ENCODE data around the gene TAGAP.

Gene TAGAP

GRCh38 chr6:159064477-159064876 is 19.7 kb upstream of the TAGAP start:
- no peak overlapping the region for H3K27ac ChIP-seq
- DNase-seq (ENCODE audit: low spot score) = no peak
- ChIA-PET POLR2A (ENCODE audit: low non-redundant PET) (no interaction called here), CTCF (interaction anchor here (0.6 to 0.7 kb wide), 2 partner anchors 440 to 1960 kb away, joined by 3 to 4 read pairs; no protein-coding TSS in a partner anchor)
- no peak for TF ChIP-seq CTCF (conservative IDR thresholded peaks at IDR 0.05; ENCODE audit: low read depth)

DNA sequence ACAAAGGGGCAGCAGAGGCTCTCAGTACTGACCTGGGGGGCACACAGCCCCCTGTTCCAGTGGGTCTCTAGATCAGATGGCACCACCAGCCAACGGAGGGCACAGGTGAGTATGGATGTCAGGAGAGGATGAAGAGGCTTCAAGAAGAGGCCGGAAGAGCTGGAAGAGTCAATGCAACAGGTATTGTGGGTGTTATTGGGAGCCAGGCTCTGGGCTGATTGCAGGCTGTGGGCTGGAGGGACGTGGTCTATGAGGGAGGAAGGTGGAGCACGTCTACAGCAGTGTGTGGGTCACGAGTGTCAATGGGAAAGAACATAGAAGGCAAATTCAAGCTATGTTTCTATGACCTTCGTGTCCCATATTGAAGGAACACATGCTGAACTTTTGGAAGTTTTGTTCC is 18.8 kb upstream of the TAGAP start:
- TF ChIP-seq CTCF (conservative IDR thresholded peaks at IDR 0.05; ENCODE audit: low read depth) = no peak
- no peak overlapping the region for H3K27ac ChIP-seq
- DNase-seq (ENCODE audit: low spot score) = no peak
- CTCF ChIA-PET = interaction anchor here (1.2 kb wide), 1 partner anchor 21 kb away, joined by 4 read pairs; no protein-coding TSS in a partner anchor
- POLR2A ChIA-PET (ENCODE audit: low non-redundant PET) = no interaction called here

- no peak overlapping the region for H3K27ac ChIP-seq
- ChIA-PET CTCF (interaction anchor here (1.2 kb wide), 1 partner anchor 21 kb away, joined by 4 read pairs; no protein-coding TSS in a partner anchor), POLR2A (ENCODE audit: low non-redundant PET) (no interaction called here)
- no peak for DNase-seq (ENCODE audit: low spot score)
- TF ChIP-seq CTCF (conservative IDR thresholded peaks at IDR 0.05; ENCODE audit: low read depth) = no peak
Observed at GRCh38 chr6:159062976-159063375, 18.2 kb upstream of the TAGAP start.

DNA sequence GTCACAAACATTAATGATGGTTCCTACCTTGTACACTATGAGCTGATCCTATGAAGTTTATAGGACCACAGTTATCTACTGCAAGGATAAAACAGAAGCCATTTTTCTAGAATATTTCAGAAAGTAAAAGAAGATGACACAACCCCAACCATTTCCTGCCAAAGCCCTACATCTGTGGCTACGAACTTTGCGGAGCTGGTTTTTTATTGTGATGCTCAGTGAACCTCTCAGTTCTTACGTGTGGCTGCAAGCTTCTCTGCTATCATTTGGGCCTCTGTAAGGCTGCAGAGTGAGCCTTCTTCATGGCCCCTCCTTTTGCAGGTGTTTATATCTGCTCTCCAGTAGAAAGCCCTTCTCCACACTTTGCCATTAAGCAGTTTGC is 17.8 kb upstream of the TAGAP start:
- ChIA-PET POLR2A (ENCODE audit: low non-redundant PET) (no interaction called here), CTCF (interaction anchor here (1.2 kb wide), 1 partner anchor 20 kb away, joined by 4 read pairs; no protein-coding TSS in a partner anchor)
- no peak for DNase-seq (ENCODE audit: low spot score)
- H3K27ac ChIP-seq = no peak overlapping the region
- no peak for TF ChIP-seq CTCF (conservative IDR thresholded peaks at IDR 0.05; ENCODE audit: low read depth)

- ChIA-PET CTCF (no interaction called here), POLR2A (ENCODE audit: low non-redundant PET) (no interaction called here)
- H3K27ac ChIP-seq = no peak overlapping the region
- no peak for TF ChIP-seq CTCF (conservative IDR thresholded peaks at IDR 0.05; ENCODE audit: low read depth)
- DNase-seq (ENCODE audit: low spot score) = no peak
Observed at GRCh38 chr6:159061805-159062563, 17.2 kb upstream of the TAGAP start.

GRCh38 chr6:159061146-159061545 is 16.4 kb upstream of the TAGAP start:
- POLR2A ChIA-PET (ENCODE audit: low non-redundant PET) = no interaction called here
- H3K27ac ChIP-seq = no peak overlapping the region
- TF ChIP-seq CTCF (conservative IDR thresholded peaks at IDR 0.05; ENCODE audit: low read depth) = no peak
- no peak for DNase-seq (ENCODE audit: low spot score)
- CTCF ChIA-PET = no interaction called here
